GM06990 (cell line): ENCODE results near the gene TRMT6.

Source experiments
- DNase-seq: peaks from one replicate; pipeline ENCODE4 v3.0.0-alpha.2; 2011; ENCODE audit not compliant: insufficient read length; ENCODE audit errors: extremely low read depth
- H3K27me3 ChIP-seq: replicated peaks from 2 replicates; pipeline ENCODE4 v1.6.0; 2011; ENCODE audit warnings: low read length; ENCODE audit not compliant: control insufficient read depth, insufficient read depth
- H3K36me3 ChIP-seq: 2 replicates; pipeline ENCODE4 v1.5.1; 2011; ENCODE audit warnings: low read length; ENCODE audit not compliant: control insufficient read depth, insufficient read depth
- H3K4me3 ChIP-seq: replicated peaks from 2 replicates; pipeline ENCODE4 v1.5.1; 2011; ENCODE audit warnings: low read depth, mild to moderate bottlenecking, control low read depth, low read length
- CTCF ChIP-seq: IDR thresholded peaks from 2 replicates; pipeline ENCODE4 v1.5.1; 2011; ENCODE audit warnings: low read length, control low read depth, mild to moderate bottlenecking, inconsistent platforms; ENCODE audit not compliant: insufficient read depth, poor library complexity, severe bottlenecking

Gene TRMT6

GRCh38 chr20:5913166-5913565, 37.2 kb downstream of the TRMT6 start:
- no peak overlapping the region for H3K4me3 ChIP-seq
- H3K36me3 ChIP-seq, result no peaks in the 10 kb centered on the region
- peaks cover 2% of the 10 kb centered on the region for H3K27me3 ChIP-seq
- TF ChIP-seq CTCF, result no peak
- DNase-seq, result no peak

GRCh38 chr20:5910186-5910585, 40.1 kb downstream of the TRMT6 start:
- no peak for DNase-seq
- Histone ChIP-seq H3K4me3 (no peak overlapping the region), H3K27me3 (peaks cover 2% of the 10 kb centered on the region)

DNA sequence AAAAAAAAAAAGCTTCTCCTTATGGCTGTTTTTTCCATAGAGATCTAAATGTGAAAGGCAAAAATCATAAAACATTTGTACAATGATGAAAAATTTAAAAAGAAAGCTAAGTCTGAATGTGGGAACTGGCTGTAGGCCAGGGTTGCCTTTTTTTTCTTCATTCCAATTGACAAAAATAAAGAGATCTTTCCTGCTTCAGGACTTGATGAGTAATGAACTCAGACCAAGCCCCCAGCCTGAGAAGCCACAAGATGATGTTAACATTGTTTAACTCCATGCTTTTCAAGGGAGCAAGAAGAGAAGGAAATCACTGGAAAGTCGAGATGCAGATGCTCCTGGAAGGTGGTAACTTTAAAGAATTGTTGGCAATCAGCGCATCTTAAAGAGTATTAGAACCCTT, 41.4 kb downstream of the TRMT6 start:
- Histone ChIP-seq H3K4me3 (no peak overlapping the region), H3K36me3 (no peaks in the 10 kb centered on the region), H3K27me3 (peaks cover 2% of the 10 kb centered on the region)
- DNase-seq, result no peak
- TF ChIP-seq CTCF, result no peak

More at GRCh38 chr20:5910186-5910585, 40.1 kb downstream of the TRMT6 start:
- no peaks in the 10 kb centered on the region for H3K36me3 ChIP-seq
- no peak for TF ChIP-seq CTCF

DNA sequence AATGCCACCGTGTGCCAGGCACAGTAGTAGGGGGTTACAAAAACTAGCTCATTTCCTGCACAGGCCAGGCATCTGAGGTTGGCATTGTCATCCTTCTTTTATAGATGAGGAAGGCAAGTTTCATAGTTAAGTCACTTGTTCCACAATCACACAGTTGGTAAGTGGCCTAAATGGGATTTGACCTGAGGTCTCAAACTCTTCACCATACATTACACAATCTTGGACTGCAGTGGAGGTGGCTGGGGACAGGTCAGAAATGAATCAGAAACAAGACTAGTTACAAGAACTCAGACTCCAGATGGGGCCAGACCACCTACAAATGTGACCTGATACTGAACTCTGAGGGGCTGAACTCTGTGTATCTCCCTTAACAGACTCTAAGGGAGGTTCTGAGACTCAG, 49.4 kb downstream of the TRMT6 start:
- H3K4me3 ChIP-seq, result no peak overlapping the region
- no peaks in the 10 kb centered on the region for H3K36me3 ChIP-seq
- DNase-seq, result no peak
- no peak for TF ChIP-seq CTCF
- H3K27me3 ChIP-seq, result peaks cover 1% of the 10 kb centered on the region; the same call in 1 of the 2 replicates

DNA sequence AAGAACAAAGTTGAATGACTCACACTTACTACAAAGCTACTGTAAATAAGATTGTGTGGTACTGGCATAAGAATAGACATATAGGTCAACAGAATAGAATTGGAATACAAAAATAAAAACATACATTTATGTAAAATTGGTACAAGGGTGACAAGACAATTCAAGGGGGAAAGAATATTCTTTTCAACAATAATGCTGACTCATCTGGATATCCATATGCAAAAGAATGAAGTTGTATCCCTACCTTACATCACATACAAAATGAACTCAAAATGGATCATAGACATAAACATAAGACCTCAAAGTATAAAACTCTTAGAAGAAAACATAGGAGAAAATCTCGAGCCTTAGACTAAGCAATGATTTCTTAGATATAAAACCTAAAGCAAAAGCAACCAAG, 50.9 kb downstream of the TRMT6 start:
- TF ChIP-seq CTCF, result no peak
- Histone ChIP-seq H3K36me3 (no peaks in the 10 kb centered on the region), H3K27me3 (peaks cover 1% of the 10 kb centered on the region; the same call in 1 of the 2 replicates), H3K4me3 (no peak overlapping the region)
- no peak for DNase-seq

DNA sequence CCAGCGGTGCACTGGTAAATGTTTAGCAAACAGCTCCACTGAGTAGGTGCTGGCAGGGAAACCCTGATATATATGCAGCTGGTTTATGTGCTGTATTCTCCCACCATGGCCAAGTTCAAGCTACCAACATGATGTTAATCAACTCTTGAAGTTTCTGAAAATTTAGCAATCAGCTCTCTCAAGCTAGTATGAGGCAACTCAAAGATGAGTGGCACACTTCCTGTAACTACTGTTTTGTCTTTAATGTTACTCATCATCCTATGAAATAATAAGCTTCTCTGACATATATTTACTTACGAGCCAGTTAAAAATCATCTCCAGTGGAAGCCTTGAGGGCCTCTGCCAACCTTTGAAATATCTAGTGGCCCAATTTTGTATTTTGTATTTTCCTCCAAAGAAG, 54.7 kb downstream of the TRMT6 start:
- Histone ChIP-seq H3K27me3 (peaks cover 1% of the 10 kb centered on the region; the same call in 1 of the 2 replicates), H3K4me3 (no peak overlapping the region), H3K36me3 (no peaks in the 10 kb centered on the region)
- no peak for DNase-seq
- no peak for TF ChIP-seq CTCF
